Panc1 (cell line): ENCODE measurements around the gene LTF.

Source experiments
- CTCF ChIP-seq: fragments of 450-650 bp; IDR thresholded peaks from 2 replicates; pipeline ENCODE4 v1.5.1; 2017; ENCODE audit warnings: mild to moderate bottlenecking
- POLR2AphosphoS5 ChIP-seq: IDR thresholded peaks from 2 replicates; pipeline ENCODE4 v1.6.1; 2012; ENCODE audit warnings: mild to moderate bottlenecking, low read depth, low read length, moderate library complexity

- TF ChIP-seq CTCF (no peak), POLR2AphosphoS5 (no peak)
Observed at GRCh38 chr3:46477756-46478155, 13.1 kb upstream of the LTF start.
